Parathyroid adenoma (tissue), 2 donors: ENCODE results near the gene SMG6.

ENCODE experiments used
- H2AFZ ChIP-seq: fragments of 300-600 bp; sonication (generic); one replicate; pipeline ENCODE4 v1.7.0; 2017; ENCODE audit warnings: antibody characterized with exemption, mild to moderate bottlenecking
- H3K27ac ChIP-seq: fragments of 300-600 bp; sonication (generic); one replicate; pipeline ENCODE4 v1.7.0; 2017
- H3K27me3 ChIP-seq: fragments of 300-600 bp; sonication (generic); one replicate; pipeline ENCODE4 v1.7.0; 2017; ENCODE audit warnings: low read length; ENCODE audit not compliant: control insufficient read depth, insufficient read depth
- H3K36me3 ChIP-seq: fragments of 300-600 bp; sonication (generic); one replicate; pipeline ENCODE4 v1.7.0; 2017; ENCODE audit warnings: low read length; ENCODE audit not compliant: control insufficient read depth, insufficient read depth
- H3K4me1 ChIP-seq: fragments of 300-600 bp; sonication (generic); one replicate; pipeline ENCODE4 v1.7.0; 2017; ENCODE audit warnings: control low read depth
- H3K4me2 ChIP-seq: fragments of 300-600 bp; sonication (generic); one replicate; pipeline ENCODE4 v1.7.0; 2017; ENCODE audit warnings: low read length
- H3K4me3 ChIP-seq: fragments of 300-600 bp; sonication (generic); one replicate; pipeline ENCODE4 v1.7.0; 2017; ENCODE audit warnings: low read depth, low read length
- H3K79me2 ChIP-seq: fragments of 300-600 bp; sonication (generic); one replicate; pipeline ENCODE4 v1.7.0; 2017; ENCODE audit warnings: control low read depth
- H3K9ac ChIP-seq: fragments of 300-600 bp; sonication (generic); one replicate; pipeline ENCODE4 v1.7.0; 2017; ENCODE audit warnings: mild to moderate bottlenecking
- H3K9me3 ChIP-seq: fragments of 300-600 bp; sonication (generic); one replicate; pipeline ENCODE4 v1.7.0; 2017; ENCODE audit warnings: low read length; ENCODE audit not compliant: control insufficient read depth
- TF ChIP-seq, protein P1 (sequence below): fragments of 300-600 bp; sonication (generic); IDR thresholded peaks from one replicate; pipeline ENCODE4 v1.7.0; 2017; ENCODE audit warnings: antibody characterized with exemption, mild to moderate bottlenecking
- donor health status: primary hyperparathyroidism.

SMG6 gene

DNA sequence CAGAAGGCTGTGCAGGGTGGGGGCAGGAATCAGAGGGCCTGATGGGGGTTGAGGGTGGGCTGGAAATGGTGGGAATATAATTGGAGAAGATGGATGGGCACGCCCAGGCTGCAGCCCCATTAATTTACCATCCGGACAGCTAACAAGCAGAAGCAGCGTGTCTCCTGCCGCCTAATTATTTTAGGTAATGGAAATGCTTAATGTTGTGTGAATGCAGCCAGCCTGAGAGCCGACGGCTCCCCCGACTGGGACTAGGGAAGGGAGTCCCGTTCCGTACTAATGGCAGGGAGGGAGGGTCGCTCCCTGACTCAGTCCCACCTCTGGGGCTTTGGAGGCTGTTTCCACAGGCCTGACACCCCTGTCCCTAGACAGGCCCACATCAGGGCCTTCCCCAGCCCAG is 266.4 kb downstream of the SMG6 start:
- Histone ChIP-seq H3K4me1 (peaks cover 8% of the 10 kb centered on the region), H3K9me3 (no peaks in the 10 kb centered on the region), H3K4me3 (no peak overlapping the region), H3K36me3 (no peaks in the 10 kb centered on the region), H3K27ac (no peak overlapping the region), H3K79me2 (peaks cover 6% of the 10 kb centered on the region), H3K27me3 (no peaks in the 10 kb centered on the region), H2AFZ (no peak overlapping the region), H3K9ac (no peak overlapping the region), H3K4me2 (no peak overlapping the region)
- TF ChIP-seq, protein P1, sequence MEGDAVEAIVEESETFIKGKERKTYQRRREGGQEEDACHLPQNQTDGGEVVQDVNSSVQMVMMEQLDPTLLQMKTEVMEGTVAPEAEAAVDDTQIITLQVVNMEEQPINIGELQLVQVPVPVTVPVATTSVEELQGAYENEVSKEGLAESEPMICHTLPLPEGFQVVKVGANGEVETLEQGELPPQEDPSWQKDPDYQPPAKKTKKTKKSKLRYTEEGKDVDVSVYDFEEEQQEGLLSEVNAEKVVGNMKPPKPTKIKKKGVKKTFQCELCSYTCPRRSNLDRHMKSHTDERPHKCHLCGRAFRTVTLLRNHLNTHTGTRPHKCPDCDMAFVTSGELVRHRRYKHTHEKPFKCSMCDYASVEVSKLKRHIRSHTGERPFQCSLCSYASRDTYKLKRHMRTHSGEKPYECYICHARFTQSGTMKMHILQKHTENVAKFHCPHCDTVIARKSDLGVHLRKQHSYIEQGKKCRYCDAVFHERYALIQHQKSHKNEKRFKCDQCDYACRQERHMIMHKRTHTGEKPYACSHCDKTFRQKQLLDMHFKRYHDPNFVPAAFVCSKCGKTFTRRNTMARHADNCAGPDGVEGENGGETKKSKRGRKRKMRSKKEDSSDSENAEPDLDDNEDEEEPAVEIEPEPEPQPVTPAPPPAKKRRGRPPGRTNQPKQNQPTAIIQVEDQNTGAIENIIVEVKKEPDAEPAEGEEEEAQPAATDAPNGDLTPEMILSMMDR, result no peak

DNA sequence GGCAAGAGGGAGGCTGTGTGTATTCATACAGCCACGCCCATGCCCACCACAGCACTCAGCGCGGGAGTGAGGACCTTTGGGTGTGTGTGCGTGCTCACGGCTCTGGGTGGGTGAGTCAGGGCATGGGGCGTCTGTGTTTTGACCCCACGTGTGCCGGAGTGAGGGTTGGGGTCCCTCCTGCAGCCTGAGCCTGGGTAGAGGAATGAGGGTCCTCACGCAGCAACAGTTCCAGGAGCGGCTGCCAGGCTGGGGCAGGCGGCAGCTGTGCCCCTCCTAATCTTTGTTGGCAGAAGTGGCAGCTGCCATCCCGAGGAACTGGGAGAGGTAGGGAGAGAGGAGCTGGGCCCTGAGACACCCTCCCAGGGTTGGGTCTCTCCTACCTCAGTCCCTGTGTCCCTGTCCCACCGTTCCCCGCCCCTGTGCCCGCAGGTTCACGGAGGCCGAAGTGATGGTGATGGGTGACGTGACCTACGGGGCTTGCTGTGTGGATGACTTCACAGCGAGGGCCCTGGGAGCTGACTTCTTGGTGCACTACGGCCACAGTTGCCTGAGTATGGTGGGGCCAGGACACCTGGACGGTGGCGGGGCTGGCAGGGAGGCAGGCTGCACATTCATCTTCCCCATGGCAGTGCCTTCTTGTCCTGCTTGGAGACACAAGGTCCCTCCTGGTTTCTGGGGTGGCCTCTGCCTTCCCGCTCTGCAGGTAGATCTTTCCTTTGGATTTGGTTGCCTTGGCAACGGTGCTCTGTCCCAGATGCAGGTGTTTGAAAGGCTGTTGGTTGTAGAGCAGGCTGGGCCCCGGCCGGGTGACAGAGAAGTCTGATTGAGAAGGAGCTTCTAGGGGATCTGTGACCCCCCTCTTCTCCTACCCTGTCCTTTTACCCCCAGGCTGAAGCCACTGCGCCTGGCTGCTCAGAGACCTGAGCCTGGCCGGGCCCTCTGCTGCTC is 267.8 kb downstream of the SMG6 start:
- TF ChIP-seq, protein P1, result no peak

DNA sequence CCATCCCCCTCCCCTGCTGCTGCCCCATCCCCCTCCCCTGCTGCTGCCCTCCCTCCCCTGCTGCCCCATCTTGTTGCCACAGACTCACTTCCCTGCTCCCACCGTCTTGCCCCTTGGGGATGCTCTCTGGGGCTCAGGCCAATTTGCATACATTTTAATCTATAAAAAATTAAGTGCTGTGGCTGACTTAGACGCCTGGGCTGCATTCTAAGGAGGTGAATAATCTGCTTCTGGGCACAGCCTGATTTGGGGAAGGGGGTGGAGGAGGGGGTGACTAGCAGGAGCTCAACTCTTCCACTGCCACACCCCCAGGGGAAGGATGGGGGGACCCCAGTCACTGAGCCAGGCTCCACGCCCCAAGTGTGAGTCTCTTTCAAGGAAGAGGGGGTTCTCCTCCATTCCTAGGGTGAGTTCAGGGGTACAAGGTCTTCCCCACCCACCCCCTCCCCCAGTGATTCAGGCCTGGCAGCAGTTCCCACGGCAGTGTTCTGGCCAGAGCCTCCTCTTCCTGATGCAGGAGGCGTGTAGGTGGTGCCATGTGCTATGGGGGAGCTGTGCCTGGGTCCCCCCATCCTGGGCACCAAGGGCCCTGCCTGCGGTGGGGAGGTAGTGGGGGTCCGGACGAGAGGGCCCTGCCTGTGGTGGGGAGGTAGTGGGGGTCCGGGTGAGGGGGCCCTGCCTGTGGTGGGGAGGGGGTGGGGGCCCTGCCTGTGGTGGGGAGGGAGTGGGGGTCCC is 268.6 kb downstream of the SMG6 start:
- no peaks in the 10 kb centered on the region for H3K27me3 ChIP-seq
- no peak overlapping the region for H2AFZ ChIP-seq
- H3K9ac ChIP-seq, result no peak overlapping the region
- no peak overlapping the region for H3K4me2 ChIP-seq
- no peak overlapping the region for H3K4me3 ChIP-seq
- H3K27ac ChIP-seq, result no peak overlapping the region
- no peaks in the 10 kb centered on the region for H3K36me3 ChIP-seq
- no peaks in the 10 kb centered on the region for H3K9me3 ChIP-seq
- H3K79me2 ChIP-seq, result peaks cover 15% of the 10 kb centered on the region
- TF ChIP-seq, protein P1, result no peak
- H3K4me1 ChIP-seq, result no peaks in the 10 kb centered on the region

More for the DNA sequence above, 267.8 kb downstream of the SMG6 start:
- H3K4me3 ChIP-seq, result no peak overlapping the region
- H3K79me2 ChIP-seq, result peaks cover 14% of the 10 kb centered on the region
- peaks cover 3% of the 10 kb centered on the region for H3K4me1 ChIP-seq
- no peak overlapping the region for H3K4me2 ChIP-seq
- no peaks in the 10 kb centered on the region for H3K36me3 ChIP-seq
- no peak overlapping the region for H2AFZ ChIP-seq
- H3K27me3 ChIP-seq, result no peaks in the 10 kb centered on the region
- H3K9ac ChIP-seq, result no peak overlapping the region
- no peaks in the 10 kb centered on the region for H3K9me3 ChIP-seq
- no peak overlapping the region for H3K27ac ChIP-seq

DNA sequence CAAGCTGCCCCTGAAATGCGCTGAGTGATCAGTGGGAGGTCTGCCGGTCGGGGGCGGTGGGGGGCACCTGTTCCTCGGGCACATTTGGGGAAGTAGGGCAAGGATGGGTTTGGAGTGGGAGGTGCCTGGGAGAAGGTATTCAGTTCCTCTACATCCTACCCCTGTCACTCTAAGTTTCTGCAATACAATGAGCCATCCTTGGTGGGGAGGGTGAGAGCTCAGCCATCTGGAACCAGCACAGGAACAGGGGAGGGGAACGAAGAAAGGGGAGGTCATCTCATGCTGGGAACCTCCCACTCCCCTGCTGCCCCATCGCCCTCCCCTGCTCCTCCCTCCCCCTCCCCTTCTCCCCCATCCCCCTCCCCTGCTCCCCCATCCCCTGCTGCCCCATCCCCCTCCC is 269.4 kb downstream of the SMG6 start:
- H3K79me2 ChIP-seq, result peaks cover 15% of the 10 kb centered on the region
- no peak overlapping the region for H3K9ac ChIP-seq
- H3K9me3 ChIP-seq, result no peaks in the 10 kb centered on the region
- H2AFZ ChIP-seq, result no peak overlapping the region
- H3K4me2 ChIP-seq, result no peak overlapping the region
- H3K4me1 ChIP-seq, result no peaks in the 10 kb centered on the region
- H3K36me3 ChIP-seq, result no peaks in the 10 kb centered on the region
- no peak overlapping the region for H3K4me3 ChIP-seq
- no peak overlapping the region for H3K27ac ChIP-seq
- no peaks in the 10 kb centered on the region for H3K27me3 ChIP-seq
- TF ChIP-seq, protein P1, result no peak
